AG08395 (cell line): ENCODE data around the gene HUS1.
"Not testable (repeated sequence)": the region's sequence is repeated elsewhere in the genome, so short reads cannot be mapped to it uniquely, and the experiment has no call there.

Source experiments
- DNase-seq: peaks from one replicate; pipeline ENCODE4 v3.0.0; 2012; ENCODE audit warnings: mixed read lengths, low spot score

The HUS1 gene

GRCh38 chr7:47979145-47979831, at the start of gene HUS1:
HUS1 (minus strand) TSS chr7:47979615; CDS start chr7:47979519, 96 bp downstream.
- DNase-seq, result peak; percentile 94

DNA sequence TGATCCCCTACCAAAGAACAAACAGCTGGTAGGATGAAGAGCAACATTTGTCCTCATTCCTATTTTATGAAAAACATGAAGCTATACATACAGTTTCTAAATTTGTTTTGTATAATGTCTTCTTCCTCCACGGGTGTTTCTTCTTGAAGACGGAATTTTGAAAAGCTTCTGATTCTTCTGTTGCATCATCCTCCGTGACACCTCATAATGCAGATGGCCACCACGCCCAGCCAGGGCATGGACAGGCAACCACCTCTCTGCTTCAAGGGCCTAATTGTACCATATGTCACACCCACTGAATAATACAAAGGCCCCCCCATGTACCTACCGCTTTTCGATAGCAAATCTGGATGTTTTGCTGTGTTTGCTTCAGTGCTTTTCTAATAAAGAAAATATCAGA, 49.5 kb upstream of the HUS1 start, which contains the start of gene SUN3:
Gene SUN3, minus strand, starts transcription at position 170 of the 400 bp plus-strand sequence. Its CDS starts 169 bp downstream, at position 1.
- no peak for DNase-seq

- no peak for DNase-seq
These were observed 46.2 kb upstream of the HUS1 start for GRCh38 chr7:48025624-48026023.

DNA sequence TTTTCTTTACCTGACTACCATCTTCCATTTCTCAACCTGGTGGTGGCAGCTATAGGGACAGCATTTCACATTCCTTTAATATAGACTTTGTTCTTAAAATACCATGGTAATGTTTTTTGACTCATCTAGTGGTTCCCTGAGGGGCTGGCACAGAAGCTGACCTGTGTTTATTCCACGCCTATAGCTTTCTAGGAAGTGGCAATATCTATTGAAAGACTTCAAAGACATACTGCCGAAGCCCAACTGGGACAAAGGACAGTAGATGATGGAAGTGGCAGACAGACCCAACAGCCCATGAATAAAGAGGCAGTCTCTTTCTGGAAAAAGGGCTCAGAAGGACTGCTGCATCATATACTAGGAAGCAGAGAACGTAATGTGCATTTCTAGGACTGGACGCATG, 38.3 kb upstream of the HUS1 start:
- DNase-seq, result no peak

GRCh38 chr7:48016641-48017040, 37.2 kb upstream of the HUS1 start:
- no peak for DNase-seq

- DNase-seq, result no peak
These were observed 32.5 kb upstream of the HUS1 start for GRCh38 chr7:48011951-48012350.

- DNase-seq, result no peak
These were observed 31.9 kb upstream of the HUS1 start for GRCh38 chr7:48011323-48011722.

DNA sequence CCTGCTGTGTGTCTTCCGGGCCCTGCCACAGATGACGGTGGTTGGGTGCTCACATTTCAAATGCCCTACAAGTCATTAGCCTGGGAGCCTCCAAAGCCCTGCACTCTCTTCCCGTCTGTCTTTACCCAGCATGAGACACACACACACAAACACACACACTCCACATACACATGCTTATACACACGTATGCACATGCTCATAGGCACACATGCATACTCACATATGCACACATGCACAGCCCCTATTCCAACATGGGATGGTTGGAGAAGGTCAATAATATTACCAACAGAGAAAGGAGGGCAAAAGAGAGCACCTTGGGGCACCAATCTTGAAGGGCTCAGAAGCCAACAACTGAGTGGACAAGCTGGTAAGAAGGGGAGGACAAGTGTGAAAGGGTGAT, 30.5 kb upstream of the HUS1 start:
- DNase-seq, result no peak

GRCh38 chr7:48009257-48009656, 29.8 kb upstream of the HUS1 start:
- no peak for DNase-seq

GRCh38 chr7:48006866-48007265, 27.5 kb upstream of the HUS1 start:
- no peak for DNase-seq

DNA sequence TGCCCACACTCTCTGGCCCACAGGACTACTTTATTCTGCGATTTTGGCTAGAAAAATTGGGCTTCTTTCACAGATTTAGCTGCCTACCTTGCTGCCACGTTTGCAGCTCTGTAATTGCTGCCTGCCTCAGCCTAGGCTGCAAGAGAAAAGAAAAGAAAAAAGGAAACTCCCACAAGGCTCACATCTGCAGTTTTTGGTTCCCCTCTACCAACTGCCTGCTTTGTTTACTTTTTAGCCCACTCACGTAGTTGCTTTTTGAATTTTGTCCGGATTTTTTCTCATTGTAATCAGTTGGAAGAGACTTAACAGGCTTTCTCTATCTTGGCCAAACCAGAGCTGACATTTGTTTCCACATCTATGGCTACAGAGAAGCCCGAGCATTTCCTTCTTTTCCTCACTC, 25.2 kb upstream of the HUS1 start:
- no peak for DNase-seq

DNA sequence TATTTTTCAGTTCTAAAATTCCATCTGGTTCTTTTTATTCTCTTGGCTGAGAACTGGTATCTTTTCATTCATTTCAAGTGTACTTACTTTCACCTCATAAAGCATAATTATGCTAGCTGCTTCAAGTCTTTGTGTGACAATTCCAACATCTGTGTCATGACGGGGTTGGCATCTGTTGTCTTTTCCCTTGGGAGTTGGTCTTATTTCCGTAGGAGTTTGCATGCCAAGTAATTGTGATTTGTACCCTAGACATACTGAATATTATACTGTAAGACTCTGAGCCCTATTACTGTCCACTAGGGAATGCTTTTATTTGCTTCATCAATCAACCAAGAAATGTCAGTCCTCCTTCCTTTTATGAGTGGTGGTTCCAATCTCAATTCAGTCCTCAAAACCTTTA, 24.6 kb upstream of the HUS1 start:
- DNase-seq, result no peak

DNA sequence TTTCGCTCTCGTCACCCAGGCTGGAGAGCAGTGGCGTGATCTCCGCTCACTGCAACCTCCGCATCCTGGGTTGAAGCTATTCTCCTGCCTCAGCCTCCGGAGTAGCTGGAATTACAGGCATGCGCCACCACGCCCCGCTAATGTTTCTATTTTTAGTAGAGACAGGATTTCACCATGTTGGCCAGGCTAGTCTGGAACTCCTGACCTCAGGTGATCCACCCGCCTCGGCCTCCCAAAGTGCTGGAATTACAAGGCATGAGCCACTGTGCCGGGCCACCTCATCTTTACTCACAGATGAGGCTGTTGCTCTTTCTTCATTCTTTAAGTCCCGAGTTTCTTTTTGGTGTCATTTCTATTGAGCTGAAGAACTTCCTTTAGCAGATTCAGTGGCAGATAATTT, 20.7 kb upstream of the HUS1 start:
- DNase-seq, result not testable (repeated sequence)

GRCh38 chr7:47999413-47999812, 20.0 kb upstream of the HUS1 start:
- no peak for DNase-seq

DNA sequence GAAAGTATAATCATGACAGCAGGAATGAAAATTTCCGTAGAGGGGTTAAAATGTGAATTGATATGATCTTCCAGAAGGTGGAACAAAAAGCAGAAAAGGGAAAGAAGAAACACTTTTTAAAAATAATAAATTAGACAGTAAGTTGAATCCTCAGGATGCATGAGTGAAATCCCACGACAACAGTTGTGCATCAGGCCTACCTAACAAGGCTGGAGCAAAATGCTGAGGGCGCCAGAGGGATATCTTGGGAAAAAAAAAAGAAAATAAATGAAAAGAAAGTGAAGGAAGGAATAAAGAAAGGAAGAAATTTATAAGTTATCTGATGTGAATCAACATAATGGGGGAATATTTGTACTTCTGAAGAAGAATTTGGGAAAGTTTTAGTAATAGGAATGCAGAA, 13.0 kb upstream of the HUS1 start:
- no peak for DNase-seq

GRCh38 chr7:47991741-47992311, 12.4 kb upstream of the HUS1 start:
- DNase-seq, result peak; percentile 89

GRCh38 chr7:47991270-47991669, 11.9 kb upstream of the HUS1 start:
- no peak for DNase-seq

- no peak for DNase-seq
These were observed 11.2 kb upstream of the HUS1 start for GRCh38 chr7:47990592-47990991.

DNA sequence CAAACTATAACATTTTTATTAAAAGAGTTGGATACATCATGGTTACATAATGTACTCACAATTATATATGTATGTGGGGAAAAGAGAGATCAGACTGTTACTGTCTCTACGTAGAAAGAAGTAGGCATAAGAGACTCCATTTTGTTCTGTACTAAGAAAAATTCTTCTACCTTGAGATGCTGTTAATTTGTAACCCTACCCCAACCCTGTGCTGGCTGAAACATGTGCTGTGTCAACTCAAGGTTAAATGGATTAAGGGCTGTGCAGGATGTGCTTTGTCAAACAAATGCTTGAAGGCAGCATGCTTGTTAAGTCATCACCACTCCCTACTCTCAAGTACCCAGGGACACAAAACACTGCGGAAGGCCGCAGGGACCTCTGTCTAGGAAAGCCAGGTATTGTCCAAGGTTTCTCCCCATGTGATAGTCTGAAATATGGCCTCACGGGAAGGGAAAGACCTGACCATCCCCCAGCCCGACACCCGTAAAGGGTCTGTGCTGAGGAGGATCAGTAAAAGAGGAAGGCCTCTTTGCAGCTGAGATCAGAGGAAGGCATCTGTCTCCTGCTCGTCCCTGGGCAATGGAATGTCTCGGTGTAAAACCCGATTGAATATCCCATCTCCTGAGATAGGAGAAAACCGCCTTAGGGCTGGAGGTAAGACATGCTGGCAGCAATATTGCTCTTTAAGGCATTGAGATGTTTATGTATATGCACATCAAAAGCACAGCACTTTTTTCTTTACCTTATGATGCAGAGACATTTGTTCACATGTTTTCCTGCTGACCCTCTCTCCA, 10.4 kb upstream of the HUS1 start:
- not testable (repeated sequence) for DNase-seq

- no peak for DNase-seq
These were observed 9.3 kb upstream of the HUS1 start for GRCh38 chr7:47988496-47989386.

- no peak for DNase-seq
These were observed 3.2 kb upstream of the HUS1 start for GRCh38 chr7:47982610-47983009.

DNA sequence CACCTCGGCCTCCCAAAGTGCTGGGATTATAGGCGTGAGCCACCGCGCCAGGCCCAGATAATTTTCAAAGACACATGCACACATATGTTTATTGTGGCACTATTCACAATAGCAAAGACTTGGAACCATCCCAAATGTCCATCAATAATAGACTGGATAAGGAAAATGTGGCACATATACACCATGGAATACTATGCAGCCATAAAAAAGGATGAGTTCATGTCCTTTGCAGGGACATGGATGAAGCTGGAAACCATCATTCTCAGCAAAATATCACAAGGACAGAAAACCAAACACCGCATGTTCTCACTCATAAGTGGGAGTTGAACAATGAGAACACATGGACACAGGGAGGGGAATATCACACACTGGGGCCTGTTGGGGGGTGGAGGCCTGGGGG, 1.2 kb upstream of the HUS1 start:
- DNase-seq, result not testable (repeated sequence)
